ENCODE measurements around the gene ATP13A3. TPM values are rescaled to one million over a fixed set of nuclear protein-coding genes. Genes with fewer than 3 reads are reported as not detected.

ATP13A3 gene
- total RNA-seq, 1 donor, result 228 TPM

GRCh38 chr3:194389269-194389668, 97.5 kb downstream of the ATP13A3 start:
- DNase-seq (ENCODE audit: low read depth), result no peak
- TF ChIP-seq, protein P1, sequence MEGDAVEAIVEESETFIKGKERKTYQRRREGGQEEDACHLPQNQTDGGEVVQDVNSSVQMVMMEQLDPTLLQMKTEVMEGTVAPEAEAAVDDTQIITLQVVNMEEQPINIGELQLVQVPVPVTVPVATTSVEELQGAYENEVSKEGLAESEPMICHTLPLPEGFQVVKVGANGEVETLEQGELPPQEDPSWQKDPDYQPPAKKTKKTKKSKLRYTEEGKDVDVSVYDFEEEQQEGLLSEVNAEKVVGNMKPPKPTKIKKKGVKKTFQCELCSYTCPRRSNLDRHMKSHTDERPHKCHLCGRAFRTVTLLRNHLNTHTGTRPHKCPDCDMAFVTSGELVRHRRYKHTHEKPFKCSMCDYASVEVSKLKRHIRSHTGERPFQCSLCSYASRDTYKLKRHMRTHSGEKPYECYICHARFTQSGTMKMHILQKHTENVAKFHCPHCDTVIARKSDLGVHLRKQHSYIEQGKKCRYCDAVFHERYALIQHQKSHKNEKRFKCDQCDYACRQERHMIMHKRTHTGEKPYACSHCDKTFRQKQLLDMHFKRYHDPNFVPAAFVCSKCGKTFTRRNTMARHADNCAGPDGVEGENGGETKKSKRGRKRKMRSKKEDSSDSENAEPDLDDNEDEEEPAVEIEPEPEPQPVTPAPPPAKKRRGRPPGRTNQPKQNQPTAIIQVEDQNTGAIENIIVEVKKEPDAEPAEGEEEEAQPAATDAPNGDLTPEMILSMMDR (IDR thresholded peaks at IDR 0.05; ENCODE audit: insufficient read depth, low read depth, low read length), result no peak
- no peak overlapping the region for H3K4me3 ChIP-seq (ENCODE audit: low read depth, low read length)

GRCh38 chr3:194387926-194388418, 98.8 kb downstream of the ATP13A3 start:
- H3K4me3 ChIP-seq (ENCODE audit: low read depth, low read length), result no peak overlapping the region
- no peak for DNase-seq (ENCODE audit: low read depth)
- TF ChIP-seq, protein P1 (IDR thresholded peaks at IDR 0.05; ENCODE audit: insufficient read depth, low read depth, low read length), result no peak

- H3K4me3 ChIP-seq (ENCODE audit: low read depth, low read length), result no peak overlapping the region
- no peak for DNase-seq (ENCODE audit: low read depth)
- TF ChIP-seq, protein P1 (IDR thresholded peaks at IDR 0.05; ENCODE audit: insufficient read depth, low read depth, low read length), result no peak
Measured at GRCh38 chr3:194387276-194387675, 99.5 kb downstream of the ATP13A3 start.

DNA sequence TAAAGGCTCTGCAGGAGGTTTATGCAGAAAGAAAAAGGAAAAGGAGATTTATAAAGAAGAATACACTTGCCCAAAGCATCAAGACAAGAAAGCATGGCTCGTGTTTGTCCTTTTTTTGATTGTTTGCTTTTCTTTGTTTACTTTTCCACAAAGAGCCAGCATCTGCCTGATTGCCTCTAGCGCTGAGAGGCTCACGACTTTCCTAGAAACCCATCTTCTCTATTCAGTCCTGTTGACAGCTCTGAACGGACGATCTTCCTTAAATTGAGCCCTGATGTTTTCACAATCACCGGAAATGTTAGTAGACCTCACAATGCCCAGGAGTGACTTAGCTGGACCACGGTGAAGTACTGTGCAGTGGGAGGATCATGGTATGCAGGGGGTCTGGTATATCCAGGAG, 100.2 kb downstream of the ATP13A3 start:
- no peak overlapping the region for H3K4me3 ChIP-seq (ENCODE audit: low read depth, low read length)
- DNase-seq (ENCODE audit: low read depth), result no peak
- TF ChIP-seq, protein P1 (IDR thresholded peaks at IDR 0.05; ENCODE audit: insufficient read depth, low read depth, low read length), result no peak

GRCh38 chr3:194386066-194386465, 100.7 kb downstream of the ATP13A3 start:
- no peak for DNase-seq (ENCODE audit: low read depth)
- H3K4me3 ChIP-seq (ENCODE audit: low read depth, low read length), result no peak overlapping the region
- TF ChIP-seq, protein P1 (IDR thresholded peaks at IDR 0.05; ENCODE audit: insufficient read depth, low read depth, low read length), result no peak

- TF ChIP-seq, protein P1 (IDR thresholded peaks at IDR 0.05; ENCODE audit: insufficient read depth, low read depth, low read length), result no peak
Measured at GRCh38 chr3:194384569-194385001, 102.2 kb downstream of the ATP13A3 start.

GRCh38 chr3:194384156-194384555, 102.6 kb downstream of the ATP13A3 start:
- TF ChIP-seq, protein P1 (IDR thresholded peaks at IDR 0.05; ENCODE audit: insufficient read depth, low read depth, low read length), result no peak
- H3K4me3 ChIP-seq (ENCODE audit: low read depth, low read length), result no peak overlapping the region
- DNase-seq (ENCODE audit: low read depth), result no peak

More at GRCh38 chr3:194384569-194385001, 102.2 kb downstream of the ATP13A3 start:
- H3K4me3 ChIP-seq (ENCODE audit: low read depth, low read length), result no peak overlapping the region
- no peak for DNase-seq (ENCODE audit: low read depth)
